ENCODE results near the gene GUCY2D.
A peak's percentile ranks its signal among the peaks of the same experiment; 100 is the strongest.
"Not testable (repeated sequence)": the region's sequence is repeated elsewhere in the genome, so short reads cannot be mapped to it uniquely, and the experiment has no call there.

Gene GUCY2D

DNA sequence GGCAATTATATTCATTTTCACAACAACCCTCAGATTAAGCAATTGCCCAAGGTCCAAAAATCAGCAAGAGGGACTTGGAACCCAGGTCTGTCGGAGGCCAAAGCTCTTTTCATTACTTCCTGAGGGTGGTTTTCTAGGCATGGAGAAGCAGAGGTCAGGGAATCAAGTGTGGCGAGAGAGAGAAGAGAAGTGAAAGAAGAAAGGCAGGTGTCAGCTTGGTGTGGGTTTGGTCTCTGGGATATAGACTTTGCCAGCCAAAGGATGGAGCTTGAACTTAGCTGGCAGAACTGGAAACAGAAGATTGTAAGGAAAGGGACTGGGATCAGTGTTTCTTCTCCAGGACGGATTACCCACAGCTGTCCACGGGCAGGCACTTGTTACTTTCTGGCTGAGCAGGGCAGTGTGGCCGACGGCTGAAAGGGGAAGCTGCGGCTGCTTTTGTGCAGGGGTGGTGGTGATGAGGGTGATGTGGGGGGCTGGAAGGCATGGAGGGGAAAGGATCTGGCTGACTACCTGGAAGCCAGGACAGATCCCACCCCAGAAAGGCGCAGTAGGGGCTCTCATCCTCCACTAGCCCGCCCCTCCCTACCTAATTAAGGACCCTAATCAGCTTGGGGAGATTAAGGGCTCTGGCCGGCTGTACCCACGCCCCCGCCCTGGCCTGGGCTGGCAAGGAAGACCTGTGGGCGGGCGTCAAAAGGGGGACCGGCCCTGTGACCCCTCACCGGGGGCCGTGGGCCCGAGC is at the start of gene GUCY2D:
Gene GUCY2D, plus strand, starts transcription at position 640 of the 745 bp plus-strand sequence. CDS start 433 bp downstream, outside the sequence.
- DNase-seq (ENCODE audit: low read depth in 2 of 2): no peak

DNA sequence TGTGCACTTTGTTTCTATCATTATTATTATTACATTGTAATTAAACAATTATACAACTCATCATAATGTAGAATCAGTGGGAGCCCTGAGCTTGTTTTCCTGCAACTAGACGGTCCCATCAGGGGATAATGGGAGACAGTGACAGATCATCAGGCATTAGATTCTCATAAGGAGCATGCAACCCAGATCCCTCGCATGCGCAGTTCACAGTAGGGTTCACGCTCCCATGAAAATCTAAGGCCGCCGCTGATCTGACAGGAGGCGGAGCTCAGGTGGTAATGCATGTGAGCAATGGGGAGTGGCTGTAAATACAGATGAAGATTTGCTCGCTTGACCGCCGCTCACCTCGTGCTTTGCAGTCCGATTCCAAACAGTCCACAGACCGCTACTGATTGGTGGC is 49.1 kb upstream of the GUCY2D start:
- DNase-seq (ENCODE audit: low read depth in 2 of 2): not testable (repeated sequence)

DNA sequence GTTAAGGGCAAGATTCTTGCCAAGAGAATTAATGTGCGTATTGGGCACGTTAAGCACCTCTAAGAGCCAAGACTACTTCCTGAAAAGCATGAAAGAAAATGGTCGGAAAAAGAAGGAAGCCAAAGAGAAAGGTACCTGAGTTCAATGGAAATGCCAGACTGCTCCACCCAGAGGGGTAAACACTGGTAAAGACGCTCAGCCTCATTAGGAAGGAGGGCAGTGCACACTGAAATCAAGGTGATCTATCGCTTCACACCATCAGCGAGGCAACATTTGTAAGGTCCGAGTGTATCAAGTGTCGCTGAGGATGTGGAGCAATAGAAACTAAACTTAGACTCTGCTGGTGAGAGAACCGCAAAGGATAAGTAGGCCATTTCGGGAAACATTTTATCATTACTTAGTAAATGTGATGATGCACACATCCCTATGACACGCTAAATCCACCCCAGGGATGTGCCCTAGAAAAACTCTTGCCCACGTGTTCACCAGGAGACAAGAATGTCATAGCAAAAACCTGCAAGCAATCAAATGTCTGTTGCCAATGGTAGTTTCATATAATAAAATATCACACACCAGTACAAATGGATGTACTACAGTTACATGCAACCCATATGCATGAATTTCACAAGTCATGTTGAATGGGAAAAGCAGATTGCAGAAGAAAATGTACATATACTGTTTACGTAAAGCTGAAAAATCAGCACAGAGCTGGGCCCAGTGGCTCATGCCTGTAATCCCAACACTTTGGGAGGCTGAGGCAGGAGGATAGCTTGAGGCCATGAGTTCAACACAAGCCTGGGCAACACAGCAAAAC is 46.8 kb upstream of the GUCY2D start:
- DNase-seq (ENCODE audit: low read depth in 2 of 2): no peak

GRCh38 chr17:7956228-7956965 is 46.0 kb upstream of the GUCY2D start:
- DNase-seq (ENCODE audit: low read depth in 2 of 2): no peak

DNA sequence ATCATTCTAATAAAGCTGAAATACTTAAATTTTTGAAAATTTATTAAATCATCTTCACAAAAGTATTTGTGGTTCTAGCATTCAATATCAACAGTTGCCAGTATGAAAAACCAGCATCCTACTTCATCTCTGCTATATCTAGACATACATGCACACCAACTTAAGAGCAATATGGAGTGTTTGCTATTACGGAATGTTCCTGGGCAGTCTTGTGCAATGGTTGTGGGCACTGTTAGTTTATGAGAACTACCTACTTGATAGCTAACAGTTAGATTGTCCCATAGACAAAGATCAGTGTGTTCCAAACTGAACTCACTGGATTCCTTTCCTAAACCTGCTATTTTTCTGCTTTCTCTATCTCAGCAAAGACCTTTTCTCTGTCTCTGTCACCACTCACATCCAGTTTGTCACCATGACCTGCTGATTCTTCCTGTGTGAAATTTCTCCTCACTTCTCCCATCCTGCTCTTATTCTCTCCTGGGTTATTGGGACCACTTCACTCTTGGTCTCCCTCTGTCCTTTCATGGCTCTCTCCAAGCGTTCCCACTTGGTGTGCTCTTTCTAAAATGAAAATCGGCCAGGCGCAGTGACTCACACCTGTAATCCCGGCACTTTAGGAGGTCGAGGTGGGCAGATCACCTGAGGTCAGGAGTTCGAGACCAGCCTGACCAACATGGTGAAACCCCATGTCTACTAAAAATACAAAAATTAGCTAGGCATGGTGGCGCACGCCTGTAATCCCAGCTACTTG is 42.7 kb upstream of the GUCY2D start:
- DNase-seq (ENCODE audit: low read depth in 2 of 2): no peak

DNA sequence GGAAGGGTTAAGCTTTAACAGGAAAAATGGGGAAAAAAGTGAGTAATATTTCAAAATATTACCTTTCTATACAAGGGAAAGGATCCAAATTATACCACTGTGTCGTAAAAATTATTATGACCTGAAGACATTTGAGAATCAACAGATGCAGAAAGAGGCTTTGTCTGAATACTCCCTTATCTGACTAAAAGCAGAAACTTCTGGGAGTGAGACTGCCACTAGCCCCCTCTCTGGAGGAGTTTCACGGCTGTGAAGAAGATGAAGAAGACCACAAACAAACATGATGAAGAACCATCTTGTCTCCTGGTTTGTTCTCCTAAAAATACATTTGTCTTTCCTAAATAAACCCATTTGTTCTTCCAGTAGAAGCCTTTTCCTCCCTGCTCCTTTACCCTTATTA is 41.0 kb upstream of the GUCY2D start:
- no peak for DNase-seq (ENCODE audit: low read depth in 2 of 2)

DNA sequence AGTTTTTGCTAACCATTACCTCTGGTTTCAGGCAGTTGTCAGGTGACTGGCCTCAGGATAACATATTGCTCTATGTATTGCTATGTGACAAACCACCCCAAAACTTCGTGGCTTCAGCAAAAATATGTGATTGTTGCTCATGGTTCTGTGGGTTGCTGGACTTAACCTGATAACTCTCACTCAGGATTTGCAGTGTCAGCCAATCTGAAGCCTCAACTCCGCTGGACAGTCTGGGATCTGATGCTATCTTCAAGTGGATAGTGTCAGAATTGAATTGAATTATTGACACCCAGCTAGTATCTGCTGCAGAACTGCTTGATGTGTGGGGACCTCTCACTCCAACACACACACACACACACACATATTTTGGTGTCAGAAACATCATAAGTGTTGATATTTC is 34.7 kb upstream of the GUCY2D start:
- DNase-seq (ENCODE audit: low read depth in 2 of 2): no peak

DNA sequence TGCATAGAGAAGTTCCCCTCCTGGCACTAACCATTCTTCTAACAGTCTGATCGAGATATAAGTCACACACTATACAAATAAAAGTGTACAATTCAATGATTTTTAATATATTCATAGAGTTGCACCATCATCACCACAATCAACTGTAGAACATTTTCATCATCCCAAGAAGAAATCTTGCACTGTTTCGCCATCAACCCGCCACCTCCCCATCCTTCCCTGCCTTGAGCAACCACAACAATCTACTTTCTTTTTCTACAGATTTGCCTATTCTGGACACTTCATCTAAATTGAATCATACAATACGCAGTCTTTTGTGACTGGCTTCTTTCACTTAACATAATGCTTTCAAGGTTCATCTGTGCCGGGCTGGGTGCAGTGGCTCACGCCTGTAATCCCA is 33.0 kb upstream of the GUCY2D start:
- DNase-seq (ENCODE audit: low read depth in 2 of 2): no peak

DNA sequence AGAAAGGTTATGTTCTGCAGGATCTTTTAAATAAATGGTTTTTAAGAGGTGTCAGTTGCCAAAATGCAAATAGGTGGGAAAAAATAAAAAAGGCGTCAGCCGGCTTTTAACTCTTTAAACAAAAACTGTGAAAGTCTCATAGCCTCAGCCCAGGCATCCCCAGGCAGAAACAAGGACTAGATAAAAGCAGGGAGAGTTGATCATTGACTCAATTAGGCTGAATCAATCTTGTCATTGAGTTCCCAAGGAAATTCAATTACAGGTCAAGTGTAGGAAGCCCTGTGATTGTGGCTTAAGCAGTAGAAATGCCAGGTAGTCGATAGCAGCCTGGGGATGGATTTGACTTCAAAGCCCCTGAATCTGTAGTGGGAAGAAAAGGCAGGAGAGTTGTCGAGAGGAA is 30.8 kb upstream of the GUCY2D start:
- no peak for DNase-seq (ENCODE audit: low read depth in 2 of 2)

- no peak for DNase-seq (ENCODE audit: low read depth in 2 of 2)
These were observed 30.2 kb upstream of the GUCY2D start for GRCh38 chr17:7972131-7972785.

DNA sequence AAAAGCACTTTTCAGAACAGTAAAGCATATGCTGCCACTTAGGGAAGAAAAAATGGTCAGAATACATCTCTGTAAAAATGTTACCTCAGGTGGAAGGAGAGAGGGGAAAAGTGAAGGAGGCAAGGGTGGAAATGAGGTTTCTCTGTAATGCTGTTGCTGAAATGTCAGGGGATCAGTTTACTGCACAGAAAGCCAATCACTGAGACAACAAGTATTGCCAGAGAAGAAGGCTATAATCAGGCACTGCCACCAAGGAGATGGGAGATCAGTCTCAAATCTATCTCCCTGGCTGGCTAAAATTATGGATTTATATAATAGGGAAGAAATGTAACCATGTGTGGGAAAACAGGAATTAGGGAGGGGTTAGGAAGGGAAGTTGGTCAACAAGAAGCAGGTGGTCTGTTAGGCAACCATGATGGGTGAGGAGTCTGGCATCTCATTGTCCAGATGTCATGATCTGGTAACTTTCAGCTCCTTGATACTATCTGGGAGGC is 27.7 kb upstream of the GUCY2D start:
- DNase-seq (ENCODE audit: low read depth in 2 of 2): no peak

DNA sequence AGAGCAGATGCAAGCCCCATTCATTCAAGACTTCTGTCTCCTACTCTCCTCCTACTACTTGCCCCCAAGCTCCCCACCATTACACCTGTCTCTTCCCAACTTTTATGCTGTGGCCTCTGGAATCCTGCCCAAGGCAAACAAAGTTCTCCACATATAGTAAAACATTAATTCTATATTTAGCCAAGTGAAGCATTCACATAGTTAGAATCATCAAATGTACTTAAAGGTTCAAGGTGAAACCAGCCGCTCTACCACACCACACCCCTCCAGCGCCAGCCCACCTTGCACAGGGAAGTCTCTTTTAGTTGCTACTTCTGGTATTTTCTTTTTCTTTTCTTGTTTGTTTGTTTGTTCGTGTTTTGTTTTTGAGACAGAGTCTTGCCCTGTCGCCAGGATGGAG is 25.4 kb upstream of the GUCY2D start:
- DNase-seq (ENCODE audit: low read depth in 2 of 2): no peak

DNA sequence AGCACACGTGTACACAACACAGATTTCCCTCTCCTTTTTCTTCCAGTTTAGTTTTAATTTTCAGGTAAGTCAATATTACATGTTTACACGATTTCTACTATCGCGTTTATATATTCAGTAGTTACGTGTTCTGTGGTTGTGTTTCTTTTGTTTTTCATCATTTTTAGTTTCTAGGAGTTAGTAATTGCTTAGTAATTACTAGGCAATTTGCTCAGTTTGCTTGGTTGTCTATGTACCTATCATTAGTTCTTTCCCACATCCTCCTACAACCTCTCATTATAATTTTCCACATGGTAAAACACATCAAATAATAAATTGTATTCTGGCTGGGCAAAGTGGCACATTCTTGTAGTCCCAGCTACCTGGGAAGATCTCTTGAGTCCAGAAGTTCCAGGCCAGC is 24.6 kb upstream of the GUCY2D start:
- DNase-seq (ENCODE audit: low read depth in 2 of 2): no peak

DNA sequence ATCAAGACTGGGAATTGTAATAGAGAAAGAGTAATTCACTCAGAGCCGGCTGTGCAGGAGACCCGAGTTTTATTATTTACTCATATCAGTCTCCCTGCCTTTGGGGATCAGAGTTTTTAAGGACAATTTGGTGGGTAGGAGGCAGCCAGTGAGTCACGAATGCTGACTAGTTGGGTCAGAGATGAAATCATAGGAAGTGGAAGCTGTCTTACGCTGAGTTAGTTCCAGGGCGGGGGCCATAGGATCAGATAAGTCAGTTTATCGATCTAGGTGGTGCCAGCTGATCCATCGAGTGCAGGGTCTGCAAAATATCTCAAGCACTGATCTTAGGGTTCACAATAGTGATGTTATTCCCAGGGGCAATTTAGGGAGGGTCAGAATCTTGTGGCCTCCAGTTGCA is 20.2 kb upstream of the GUCY2D start:
- DNase-seq (ENCODE audit: low read depth in 2 of 2): no peak

- DNase-seq (ENCODE audit: low read depth in 2 of 2): no peak
These were observed 19.7 kb upstream of the GUCY2D start for GRCh38 chr17:7982666-7983065.

GRCh38 chr17:7984904-7985303 is 17.5 kb upstream of the GUCY2D start:
- DNase-seq (ENCODE audit: low read depth in 2 of 2): no peak

DNA sequence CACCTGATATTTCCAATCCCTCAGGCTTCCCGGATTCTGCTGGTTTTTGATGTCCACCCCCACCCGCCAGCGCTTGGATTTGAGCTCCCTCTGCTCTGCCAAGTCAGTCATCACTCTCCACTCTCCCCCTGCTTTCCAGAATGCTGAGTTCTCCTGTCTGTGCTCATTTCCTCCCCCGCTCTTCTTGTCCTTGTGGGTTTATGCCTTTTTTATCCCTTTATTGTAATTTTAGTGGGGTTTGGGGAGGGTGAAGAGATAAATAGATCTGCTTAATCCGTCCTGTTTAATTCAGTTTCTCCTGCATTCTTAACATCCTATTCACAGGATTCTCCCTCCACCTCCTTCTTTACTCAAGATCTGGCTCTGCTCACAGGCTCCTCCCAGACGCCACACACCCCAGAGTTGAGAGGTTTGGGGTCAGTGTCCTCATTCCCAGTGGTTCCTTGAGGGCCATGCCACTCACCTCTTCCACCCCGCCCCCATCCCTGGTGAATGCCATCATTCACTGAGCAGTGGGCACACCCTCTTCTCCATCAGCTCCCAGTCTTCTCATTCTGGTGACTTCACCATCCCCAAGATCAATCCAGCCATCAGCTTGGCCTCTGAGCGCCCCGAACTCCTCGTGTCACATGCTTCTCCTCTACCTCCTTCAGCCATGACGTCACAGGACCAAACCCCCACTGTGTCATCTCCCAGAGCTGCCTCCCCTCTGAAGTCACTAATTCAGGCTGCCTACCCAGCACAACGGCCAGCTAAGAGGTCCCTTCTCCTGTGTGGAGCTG is 15.1 kb upstream of the GUCY2D start:
- DNase-seq (ENCODE audit: low read depth in 2 of 2): no peak

DNA sequence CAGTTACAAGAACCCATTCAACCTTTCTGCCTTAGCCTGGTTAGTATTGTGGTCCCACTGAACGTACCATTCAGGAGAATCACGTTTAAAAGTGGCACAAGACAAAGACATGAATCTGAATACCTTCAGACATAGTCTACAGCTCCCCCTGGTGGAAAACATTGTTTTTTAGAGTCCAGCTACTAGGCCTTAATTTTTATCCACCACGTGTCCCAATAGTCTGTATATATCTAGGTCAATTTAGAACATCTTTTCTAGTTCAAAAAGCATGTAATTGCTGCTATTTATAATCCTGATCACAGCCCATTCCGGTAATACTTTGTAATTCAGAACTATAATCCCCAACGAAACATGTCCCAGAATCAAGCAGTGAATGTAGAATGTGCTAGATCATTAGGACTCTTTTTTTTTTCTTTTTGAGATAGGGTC is 13.7 kb upstream of the GUCY2D start:
- peak in 1 of 2 donors; percentile 76 for DNase-seq (ENCODE audit: low read depth in 2 of 2)

GRCh38 chr17:7989781-7990655 is 12.4 kb upstream of the GUCY2D start:
- peak; percentile 96 for DNase-seq (ENCODE audit: low read depth in 2 of 2)

Data from activated CD4-positive, alpha-beta T cell treated with anti-CD3 and anti-CD28 coated beads for 24 hours (primary cell).